NCI-H345 treated with DMSO at 0.1 percent for 48 hours (cell line): ENCODE measurements around the gene PPM1J.

Source experiments
- DNase-seq: peaks from one replicate; lab custom pipeline; 2025; ENCODE audit not compliant: unreplicated experiment; lab: John Stamatoyannopoulos, UW

Gene PPM1J

GRCh38 chr1:112704934-112705627 lies 10.1 kb downstream of the PPM1J start:
- no peak for DNase-seq

- DNase-seq: no peak
Observed at GRCh38 chr1:112704391-112704933, 10.7 kb downstream of the PPM1J start.

GRCh38 chr1:112703706-112704105 lies 11.4 kb downstream of the PPM1J start:
- no peak for DNase-seq

- no peak for DNase-seq
Observed at GRCh38 chr1:112702420-112703261, 12.5 kb downstream of the PPM1J start.

GRCh38 chr1:112702067-112702395 lies 13.1 kb downstream of the PPM1J start:
- DNase-seq: no peak

- no peak for DNase-seq
Observed at GRCh38 chr1:112701227-112702066, 13.7 kb downstream of the PPM1J start.

- DNase-seq: peak; percentile 61
Observed at GRCh38 chr1:112700290-112701226, 14.6 kb downstream of the PPM1J start.

- no peak for DNase-seq
Observed at GRCh38 chr1:112699425-112700144, 15.5 kb downstream of the PPM1J start.

- peak; percentile 62 for DNase-seq
Observed at GRCh38 chr1:112698366-112699310, 16.5 kb downstream of the PPM1J start.

- no peak for DNase-seq
Observed at GRCh38 chr1:112697781-112698201, 17.3 kb downstream of the PPM1J start.

GRCh38 chr1:112696578-112697314 lies 18.4 kb downstream of the PPM1J start:
- no peak for DNase-seq

GRCh38 chr1:112695276-112695675 lies 19.9 kb downstream of the PPM1J start:
- no peak for DNase-seq

GRCh38 chr1:112694363-112694929 lies 20.7 kb downstream of the PPM1J start:
- DNase-seq: no peak

GRCh38 chr1:112693821-112694220 lies 21.3 kb downstream of the PPM1J start:
- no peak for DNase-seq

- no peak for DNase-seq
Observed at GRCh38 chr1:112692681-112693080, 22.5 kb downstream of the PPM1J start.

GRCh38 chr1:112689842-112690237 lies 25.3 kb downstream of the PPM1J start:
- DNase-seq: no peak

- no peak for DNase-seq
Observed at GRCh38 chr1:112689196-112689841, 25.8 kb downstream of the PPM1J start.
